ENCODE measurements around the gene RPL39L. TPM values are rescaled to one million over a fixed set of nuclear protein-coding genes. Genes with fewer than 3 reads are reported as not detected.
A peak's percentile ranks its signal among the peaks of the same experiment; 100 is the strongest.

Gene RPL39L
- total RNA-seq, 4 donors from 2014 or later: 3.0 to 29.8 (median 11.6) TPM

GRCh38 chr3:187150599-187150998 lies 11.3 kb upstream of the RPL39L start:
- TF ChIP-seq, protein P1, sequence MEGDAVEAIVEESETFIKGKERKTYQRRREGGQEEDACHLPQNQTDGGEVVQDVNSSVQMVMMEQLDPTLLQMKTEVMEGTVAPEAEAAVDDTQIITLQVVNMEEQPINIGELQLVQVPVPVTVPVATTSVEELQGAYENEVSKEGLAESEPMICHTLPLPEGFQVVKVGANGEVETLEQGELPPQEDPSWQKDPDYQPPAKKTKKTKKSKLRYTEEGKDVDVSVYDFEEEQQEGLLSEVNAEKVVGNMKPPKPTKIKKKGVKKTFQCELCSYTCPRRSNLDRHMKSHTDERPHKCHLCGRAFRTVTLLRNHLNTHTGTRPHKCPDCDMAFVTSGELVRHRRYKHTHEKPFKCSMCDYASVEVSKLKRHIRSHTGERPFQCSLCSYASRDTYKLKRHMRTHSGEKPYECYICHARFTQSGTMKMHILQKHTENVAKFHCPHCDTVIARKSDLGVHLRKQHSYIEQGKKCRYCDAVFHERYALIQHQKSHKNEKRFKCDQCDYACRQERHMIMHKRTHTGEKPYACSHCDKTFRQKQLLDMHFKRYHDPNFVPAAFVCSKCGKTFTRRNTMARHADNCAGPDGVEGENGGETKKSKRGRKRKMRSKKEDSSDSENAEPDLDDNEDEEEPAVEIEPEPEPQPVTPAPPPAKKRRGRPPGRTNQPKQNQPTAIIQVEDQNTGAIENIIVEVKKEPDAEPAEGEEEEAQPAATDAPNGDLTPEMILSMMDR (IDR thresholded peaks at IDR 0.05): no peak
- no peak for TF ChIP-seq POLR2A (IDR thresholded peaks at IDR 0.05)

GRCh38 chr3:187150186-187150585 lies 10.9 kb upstream of the RPL39L start:
- no peak overlapping the region for H3K4me3 ChIP-seq (ENCODE audit: low read depth, poor library complexity, severe bottlenecking)
- WGBS, 2 donors: 64 to 67% methylated on average over 7 of the region's 7 CpGs
- TF ChIP-seq, protein P1 (IDR thresholded peaks at IDR 0.05): no peak
- TF ChIP-seq POLR2A (IDR thresholded peaks at IDR 0.05): no peak
- intact Hi-C loops (cut with DNase I; ENCODE audit: low total_unique reads): no loop called here
- DNase-seq (ENCODE audit: low spot score in 2 of 2): no peak

More at GRCh38 chr3:187150599-187150998, 11.3 kb upstream of the RPL39L start:
- WGBS, 2 donors: 80 to 89% methylated on average over 2 of the region's 2 CpGs
- no peak overlapping the region for H3K4me3 ChIP-seq (ENCODE audit: low read depth, poor library complexity, severe bottlenecking)
- intact Hi-C loops (cut with DNase I; ENCODE audit: low total_unique reads): no loop called here
- no peak for DNase-seq (ENCODE audit: low spot score in 2 of 2)

GRCh38 chr3:187146389-187146788 lies 7.1 kb upstream of the RPL39L start:
- no peak for DNase-seq (ENCODE audit: low spot score in 2 of 2)
- intact Hi-C loops (cut with DNase I; ENCODE audit: low total_unique reads): no loop called here
- no peak for TF ChIP-seq POLR2A (IDR thresholded peaks at IDR 0.05)
- TF ChIP-seq, protein P1 (IDR thresholded peaks at IDR 0.05): no peak
- no peak overlapping the region for H3K4me3 ChIP-seq (ENCODE audit: low read depth, poor library complexity, severe bottlenecking)
- 82 to 86% methylated on average over 3 of the region's 3 CpGs for WGBS, 2 donors

- DNase-seq (ENCODE audit: low spot score in 2 of 2): no peak
- intact Hi-C loops (cut with DNase I; ENCODE audit: low total_unique reads): no loop called here
- TF ChIP-seq POLR2A (IDR thresholded peaks at IDR 0.05): no peak
- TF ChIP-seq, protein P1 (IDR thresholded peaks at IDR 0.05): no peak
- no peak overlapping the region for H3K4me3 ChIP-seq (ENCODE audit: low read depth, poor library complexity, severe bottlenecking)
- WGBS, 2 donors: 79 to 92% methylated on average over 3 of the region's 3 CpGs
Measured at GRCh38 chr3:187145149-187145895, 6.0 kb upstream of the RPL39L start.

DNA sequence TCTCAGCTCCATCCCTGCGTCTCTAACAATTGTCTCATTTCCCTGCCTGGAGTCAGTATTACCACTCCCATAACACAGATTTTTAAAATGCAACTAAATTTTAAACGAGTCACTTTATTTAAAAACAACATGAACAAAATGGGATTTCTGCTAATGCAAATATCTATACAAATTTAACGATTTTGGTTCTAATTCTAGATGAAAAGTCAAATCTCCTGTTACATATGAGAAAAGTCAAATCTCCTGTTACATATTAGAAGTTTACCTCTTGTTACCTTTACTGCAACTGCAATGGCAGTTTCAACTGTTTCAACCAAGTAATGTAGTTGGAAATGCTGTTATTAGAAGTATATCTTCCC lies 578 bp upstream of the RPL39L start:
- TF ChIP-seq, protein P1 (IDR thresholded peaks at IDR 0.05): no peak
- no peak for TF ChIP-seq POLR2A (IDR thresholded peaks at IDR 0.05)
- 16 to 23% methylated on average over 3 of the region's 3 CpGs for WGBS, 2 donors
- intact Hi-C loops (cut with DNase I; ENCODE audit: low total_unique reads): no loop called here
- DNase-seq (ENCODE audit: low spot score in 2 of 2): no peak
- peak overlapping the region; percentile 40 for H3K4me3 ChIP-seq (ENCODE audit: low read depth, poor library complexity, severe bottlenecking)

GRCh38 chr3:187136936-187137335 lies 2.4 kb downstream of the RPL39L start:
- intact Hi-C loops (cut with DNase I; ENCODE audit: low total_unique reads): no loop called here
- TF ChIP-seq, protein P1 (IDR thresholded peaks at IDR 0.05): no peak
- TF ChIP-seq POLR2A (IDR thresholded peaks at IDR 0.05): no peak
- no peak for DNase-seq (ENCODE audit: low spot score in 2 of 2)
- H3K4me3 ChIP-seq (ENCODE audit: low read depth, poor library complexity, severe bottlenecking): no peak overlapping the region
- WGBS, 2 donors: 64 to 73% methylated on average over 4 of the region's 4 CpGs
